OCI-LY7 (cell line): Measurements from ENCODE around the gene UNKL. TPM values are rescaled to one million over a fixed set of nuclear protein-coding genes. Genes with fewer than 3 reads are reported as not detected.
A peak's percentile ranks its signal among the peaks of the same experiment; 100 is the strongest.

ENCODE experiments used
- BruUV-seq: library from RNA; stranded (reverse); fragments of 400-500 nt; replicated peaks from 2 replicates; lab custom pipeline; 2021; lab: Mats Ljungman, UMichigan
- CTCF ChIA-PET: fragments of 300-600 bp; sonication (Branson Sonifier 250); formaldehyde crosslinking; loops from one replicate; lab custom pipeline; 2022; ENCODE audit warnings: antibody characterized with exemption; ENCODE audit not compliant: unreplicated experiment; lab: Charles Lee
- POLR2A ChIA-PET: fragments of 300-600 bp; sonication (Branson Sonifier 250); formaldehyde crosslinking; loops from one replicate; lab custom pipeline; 2022; ENCODE audit warnings: antibody characterized with exemption; lab: Charles Lee
- DNase-seq: peaks from one replicate; pipeline ENCODE4 v3.0.0-alpha.2; 2015; ENCODE audit warnings: low spot score
- H2AFZ ChIP-seq: fragments of 200-600 bp; sonication (generic), shearing (Covaris generic); 2 replicates; pipeline ENCODE4 v1.6.1; 2014; ENCODE audit warnings: mild to moderate bottlenecking, antibody characterized with exemption, low read length, moderate library complexity
- H3K27ac ChIP-seq: fragments of 200-600 bp; sonication (generic); 2 replicates; pipeline ENCODE4 v1.5.1; 2014; ENCODE audit warnings: mixed run types, low read depth, mild to moderate bottlenecking, moderate library complexity, low read length, inconsistent platforms; ENCODE audit not compliant: poor library complexity, severe bottlenecking
- H3K36me3 ChIP-seq: fragments of 200-600 bp; sonication (generic); 2 replicates; pipeline ENCODE4 v1.6.1; 2014; ENCODE audit warnings: mild to moderate bottlenecking, antibody characterized with exemption, low read length, moderate library complexity, mixed read lengths; ENCODE audit not compliant: insufficient read depth
- H3K4me1 ChIP-seq: fragments of 200-600 bp; sonication (generic); 2 replicates; pipeline ENCODE4 v1.5.1; 2014; ENCODE audit warnings: mild to moderate bottlenecking, low read length; ENCODE audit not compliant: insufficient read depth, poor library complexity, severe bottlenecking
- H3K4me2 ChIP-seq: fragments of 200-600 bp; sonication (generic); 2 replicates; pipeline ENCODE4 v1.6.1; 2014; ENCODE audit warnings: mild to moderate bottlenecking, low read length
- H3K4me3 ChIP-seq: fragments of 200-600 bp; sonication (generic); 2 replicates; pipeline ENCODE4 v1.5.1; 2014; ENCODE audit warnings: mild to moderate bottlenecking, low read depth, low read length; ENCODE audit not compliant: poor library complexity, severe bottlenecking
- H3K79me2 ChIP-seq: fragments of 200-600 bp; sonication (generic); 2 replicates; pipeline ENCODE4 v1.6.1; 2016; ENCODE audit warnings: low read depth, mild to moderate bottlenecking, low read length, moderate library complexity, mixed read lengths; ENCODE audit not compliant: insufficient read depth
- H3K9me2 ChIP-seq: fragments of 200-600 bp; sonication (generic); 2 replicates; pipeline ENCODE4 v1.6.1; 2016; ENCODE audit warnings: mild to moderate bottlenecking, low read length, mixed read lengths; ENCODE audit not compliant: insufficient read depth
- H3K9me3 ChIP-seq: fragments of 200-600 bp; sonication (generic); 2 replicates; pipeline ENCODE4 v1.6.1; 2014; ENCODE audit warnings: mild to moderate bottlenecking, mixed run types, low read length, mixed read lengths
- H4K20me1 ChIP-seq: fragments of 200-600 bp; sonication (generic); 2 replicates; pipeline ENCODE4 v1.6.1; 2014; ENCODE audit warnings: mild to moderate bottlenecking, antibody characterized with exemption, low read length, moderate library complexity, mixed read lengths; ENCODE audit not compliant: insufficient read depth
- CTCF ChIP-seq: fragments of 200-600 bp; sonication (generic); conservative IDR thresholded peaks from 2 replicates; pipeline ENCODE4 v1.5.1; 2014; ENCODE audit warnings: mild to moderate bottlenecking, antibody characterized with exemption, low read length, moderate library complexity, mixed read lengths
- EZH2phosphoT487 ChIP-seq: fragments of 200-600 bp; sonication (generic); IDR thresholded peaks from 2 replicates; pipeline ENCODE4 v1.6.1; 2018; ENCODE audit warnings: low read depth, borderline replicate concordance, mild to moderate bottlenecking, mixed run types, antibody characterized with exemption, low read length, moderate library complexity, mixed read lengths
- intact Hi-C: fragments of 100-400 bp; cut with micrococcal nuclease; formaldehyde crosslinking; loops from one replicate; pipeline ENCODE4 v1.10.0; 2022; ENCODE audit not compliant: unreplicated experiment
- total RNA-seq, 2 experiments: library from RNA; depleted of rRNA in 1 of 2; stranded (reverse); fragments of >200 nt in 1 of 2; shearing (Covaris generic) in 1 of 2; gene quantifications; 2 replicates each; pipeline ENCODE4 v1.2.3, GENCODE V29; 2014 to 2022

Gene UNKL
- total RNA-seq, 2 experiments from 2014 or later: 31.0 to 33.7 TPM

GRCh38 chr16:1338855-1339675, 75.4 kb downstream of the UNKL start:
- BruUV-seq: no TSS peak
- H2AFZ ChIP-seq: no peak overlapping the region
- H3K79me2 ChIP-seq: no peaks in the 10 kb centered on the region
- no peaks in the 10 kb centered on the region for H3K9me3 ChIP-seq
- H3K4me1 ChIP-seq: peaks cover 18% of the 10 kb centered on the region
- TF ChIP-seq CTCF (no peak), EZH2phosphoT487 (no peak)
- ChIA-PET CTCF (no interaction called here), POLR2A (no interaction called here)
- no peak overlapping the region for H3K27ac ChIP-seq
- no peak overlapping the region for H3K4me3 ChIP-seq
- DNase-seq: no peak
- H3K9me2 ChIP-seq: no peaks in the 10 kb centered on the region
- no peaks in the 10 kb centered on the region for H3K36me3 ChIP-seq
- H3K4me2 ChIP-seq: no peak overlapping the region
- no peaks in the 10 kb centered on the region for H4K20me1 ChIP-seq
- intact Hi-C loops: no loop called here

GRCh38 chr16:1338119-1338730, 76.3 kb downstream of the UNKL start:
- DNase-seq: peak; percentile 54
- ChIA-PET POLR2A (no interaction called here), CTCF (no interaction called here)
- H3K9me2 ChIP-seq: no peaks in the 10 kb centered on the region
- H3K79me2 ChIP-seq: no peaks in the 10 kb centered on the region
- peaks cover 20% of the 10 kb centered on the region for H3K4me1 ChIP-seq
- no peak overlapping the region for H3K4me2 ChIP-seq
- no peaks in the 10 kb centered on the region for H3K36me3 ChIP-seq
- intact Hi-C loops: no loop called here
- no peak overlapping the region for H3K4me3 ChIP-seq
- H2AFZ ChIP-seq: no peak overlapping the region
- H3K9me3 ChIP-seq: no peaks in the 10 kb centered on the region
- no TSS peak for BruUV-seq
- no peak overlapping the region for H3K27ac ChIP-seq
- TF ChIP-seq EZH2phosphoT487: no peak
- peak; percentile 63 for TF ChIP-seq CTCF
- H4K20me1 ChIP-seq: no peaks in the 10 kb centered on the region
